ENCODE measurements around the gene MYO15A.

The MYO15A gene

GRCh38 chr17:18106211-18106610 is 2.3 kb upstream of the MYO15A start:
- DNase-seq = no peak

- DNase-seq = no peak
These were observed 1.3 kb upstream of the MYO15A start for GRCh38 chr17:18107061-18107790.

GRCh38 chr17:18107971-18108370 is 585 bp upstream of the MYO15A start:
- no peak for DNase-seq

GRCh38 chr17:18109935-18110485 is 1.5 kb downstream of the MYO15A start:
- no peak for DNase-seq

GRCh38 chr17:18110636-18111145 is 2.1 kb downstream of the MYO15A start:
- no peak for DNase-seq

- DNase-seq = no peak
These were observed 2.9 kb downstream of the MYO15A start for GRCh38 chr17:18111330-18111971.

- DNase-seq = no peak
These were observed 7.0 kb downstream of the MYO15A start for GRCh38 chr17:18115517-18115916.

GRCh38 chr17:18116078-18116477 is 7.5 kb downstream of the MYO15A start:
- no peak for DNase-seq

- DNase-seq = no peak
These were observed 9.0 kb downstream of the MYO15A start for GRCh38 chr17:18117533-18117932.

- DNase-seq = no peak
These were observed 9.7 kb downstream of the MYO15A start for GRCh38 chr17:18117982-18118975.

- DNase-seq = no peak
These were observed 10.7 kb downstream of the MYO15A start for GRCh38 chr17:18119166-18119745.

GRCh38 chr17:18119938-18120337 is 11.4 kb downstream of the MYO15A start:
- no peak for DNase-seq

GRCh38 chr17:18120461-18121017 is 12.0 kb downstream of the MYO15A start:
- no peak for DNase-seq

GRCh38 chr17:18121144-18121910 is 12.8 kb downstream of the MYO15A start:
- no peak for DNase-seq

- DNase-seq = no peak
These were observed 14.6 kb downstream of the MYO15A start for GRCh38 chr17:18122990-18123753.

GRCh38 chr17:18124345-18125126 is 16.0 kb downstream of the MYO15A start:
- DNase-seq = no peak

GRCh38 chr17:18129041-18129502 is 20.5 kb downstream of the MYO15A start:
- no peak for DNase-seq

- DNase-seq = no peak
These were observed 24.2 kb downstream of the MYO15A start for GRCh38 chr17:18132711-18133110.

GRCh38 chr17:18136357-18136756 is 27.8 kb downstream of the MYO15A start:
- no peak for DNase-seq
